MCF 10A (cell line): Measurements from ENCODE around the gene USH1G. TPM values are rescaled to one million over a fixed set of nuclear protein-coding genes. Genes with fewer than 3 reads are reported as not detected.
A peak's percentile ranks its signal among the peaks of the same experiment; 100 is the strongest.

Experiments
- BruUV-seq: library from RNA; stranded (reverse); fragments of 400-500 nt; replicated peaks from 2 replicates; lab custom pipeline; 2021; lab: Mats Ljungman, UMichigan
- CTCF ChIA-PET: fragments of 300-600 bp; sonication (Branson Sonifier 250); formaldehyde crosslinking; extraction: SDS; loops from one replicate; lab custom pipeline; 2021; ENCODE audit warnings: antibody characterized with exemption, inconsistent platforms; lab: Yijun Ruan, JAX
- POLR2A ChIA-PET: fragments of 300-600, 350-650 bp; sonication (Branson Sonifier 250); formaldehyde crosslinking; extraction: SDS; loops from one replicate; lab custom pipeline; 2020; ENCODE audit warnings: antibody characterized with exemption, inconsistent platforms; lab: Yijun Ruan, JAX
- DNase-seq: peaks from one replicate; pipeline ENCODE4 v3.0.0-alpha.2; 2018; ENCODE audit not compliant: unreplicated experiment
- H3K27ac Mint-ChIP-seq: one replicate; pipeline ENCODE4 v1.8.0; 2022; ENCODE audit warnings: mild to moderate bottlenecking, low read depth, mixed read lengths; ENCODE audit not compliant: unreplicated experiment
- H3K27me3 Mint-ChIP-seq: one replicate; pipeline ENCODE4 v1.8.0; 2022; ENCODE audit warnings: mixed read lengths; ENCODE audit not compliant: insufficient read depth, unreplicated experiment
- H3K36me3 Mint-ChIP-seq: one replicate; pipeline ENCODE4 v1.8.0; 2022; ENCODE audit warnings: mild to moderate bottlenecking, moderate library complexity, mixed read lengths; ENCODE audit not compliant: insufficient read depth, unreplicated experiment
- H3K4me1 Mint-ChIP-seq: one replicate; pipeline ENCODE4 v1.8.0; 2022; ENCODE audit warnings: mixed read lengths; ENCODE audit not compliant: insufficient read depth, unreplicated experiment
- H3K4me3 Mint-ChIP-seq: one replicate; pipeline ENCODE4 v1.8.0; 2022; ENCODE audit warnings: mild to moderate bottlenecking, moderate library complexity, mixed read lengths; ENCODE audit not compliant: unreplicated experiment
- H3K9me3 Mint-ChIP-seq: one replicate; pipeline ENCODE4 v1.8.0; 2022; ENCODE audit warnings: mixed read lengths; ENCODE audit not compliant: unreplicated experiment
- CTCF ChIP-seq: fragments of 200-600 bp; IDR thresholded peaks from one replicate; pipeline ENCODE4 v1.8.0; 2022; ENCODE audit warnings: antibody characterized with exemption, mild to moderate bottlenecking; ENCODE audit not compliant: unreplicated experiment
- intact Hi-C: fragments of 100-400 bp; cut with micrococcal nuclease; formaldehyde crosslinking; loops from 2 replicates; pipeline ENCODE4 v1.14.1; 2022
- total RNA-seq: library from RNA; stranded (reverse); gene quantifications from 2 replicates; pipeline ENCODE4 v1.2.3, GENCODE V29; 2022

Gene USH1G
- total RNA-seq, 1 experiment from 2014 or later: not detected

DNA sequence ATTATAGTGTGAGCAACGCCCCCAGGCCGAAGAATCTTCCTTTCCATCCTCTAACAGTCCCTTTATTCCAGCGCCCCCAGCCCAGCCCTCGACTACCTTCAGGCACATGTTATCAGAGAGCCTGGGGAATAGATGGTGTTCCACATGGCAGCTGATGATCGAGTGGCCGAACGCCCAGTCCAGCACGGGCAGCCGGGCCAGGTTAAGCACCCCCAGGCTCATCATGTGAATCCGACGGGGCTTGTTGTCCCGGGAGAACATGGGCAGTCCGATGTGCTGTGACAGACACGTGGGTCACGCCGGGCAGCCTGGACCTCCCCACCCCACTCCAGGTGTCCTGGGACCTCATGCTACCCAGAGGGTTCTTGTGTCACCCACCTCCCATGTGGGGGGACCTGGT lies 43.7 kb downstream of the USH1G start:
- intact Hi-C loops: no loop called here
- CTCF ChIA-PET: no interaction called here
- BruUV-seq: no TSS peak

DNA sequence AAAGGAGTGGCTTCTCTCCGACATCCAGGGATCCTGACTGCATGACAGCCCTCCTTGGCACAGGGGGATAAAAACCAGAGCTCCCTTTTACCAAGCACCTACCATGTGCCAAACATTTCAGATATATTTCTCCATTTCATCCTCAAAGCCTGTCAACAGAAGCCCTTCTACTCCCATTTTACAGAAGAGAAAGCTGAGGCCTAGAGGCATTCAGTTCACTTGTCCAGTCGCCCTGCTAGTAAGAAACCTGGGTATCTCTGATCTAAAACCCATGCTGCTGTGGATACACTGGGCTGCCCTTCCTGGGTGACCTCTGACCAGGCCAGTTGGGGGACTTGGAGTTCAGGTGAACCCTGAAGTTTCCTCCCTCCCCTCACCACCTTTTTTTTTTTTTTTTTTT lies 44.4 kb downstream of the USH1G start:
- H3K4me1 Mint-ChIP-seq: peaks cover 17% of the 10 kb centered on the region
- TF ChIP-seq CTCF: no peak
- CTCF ChIA-PET: interaction anchor here (0.6 to 1.1 kb wide), 2 partner anchors 17 to 79 kb away, joined by 3 to 6 read pairs; no protein-coding TSS in a partner anchor
- no peaks in the 10 kb centered on the region for H3K36me3 Mint-ChIP-seq
- POLR2A ChIA-PET: interaction anchor here (0.6 to 1.6 kb wide), 5 partner anchors 32 to 149 kb away, joined by 3 to 4 read pairs (median 3); no protein-coding TSS in a partner anchor
- H3K4me3 Mint-ChIP-seq: no peak overlapping the region
- no peak overlapping the region for H3K27ac Mint-ChIP-seq
- H3K27me3 Mint-ChIP-seq: no peaks in the 10 kb centered on the region
- BruUV-seq: no TSS peak
- no peak for DNase-seq
- H3K9me3 Mint-ChIP-seq: no peaks in the 10 kb centered on the region
- intact Hi-C loops: no loop called here

More for the DNA sequence above, 43.7 kb downstream of the USH1G start:
- Mint-ChIP-seq H3K36me3 (no peaks in the 10 kb centered on the region), H3K4me1 (peaks cover 12% of the 10 kb centered on the region), H3K27me3 (no peaks in the 10 kb centered on the region), H3K27ac (no peak overlapping the region), H3K9me3 (no peaks in the 10 kb centered on the region), H3K4me3 (no peak overlapping the region)
- no peak for TF ChIP-seq CTCF
- no peak for DNase-seq
- POLR2A ChIA-PET: interaction anchor here (1.1 to 1.6 kb wide), 2 partner anchors 42 to 108 kb away, joined by 3 read pairs; partner anchors contain the start of gene CDR2L

GRCh38 chr17:74877592-74878548 lies 45.2 kb downstream of the USH1G start:
- Mint-ChIP-seq H3K27ac (no peak overlapping the region), H3K36me3 (peaks cover 6% of the 10 kb centered on the region), H3K4me1 (peaks cover 17% of the 10 kb centered on the region), H3K4me3 (no peak overlapping the region), H3K9me3 (no peaks in the 10 kb centered on the region), H3K27me3 (no peaks in the 10 kb centered on the region)
- ChIA-PET POLR2A (interaction anchor here (0.6 to 1.6 kb wide), 6 partner anchors 33 to 232 kb away, joined by 3 to 4 read pairs (median 3); partner anchors contain the start of gene ARMC7), CTCF (interaction anchor here (0.6 to 1.2 kb wide), 4 partner anchors 15 to 84 kb away, joined by 3 to 6 read pairs (median 3); no protein-coding TSS in a partner anchor)
- DNase-seq: peak; percentile 76
- intact Hi-C loops: no loop called here
- no peak for TF ChIP-seq CTCF
- no TSS peak for BruUV-seq

DNA sequence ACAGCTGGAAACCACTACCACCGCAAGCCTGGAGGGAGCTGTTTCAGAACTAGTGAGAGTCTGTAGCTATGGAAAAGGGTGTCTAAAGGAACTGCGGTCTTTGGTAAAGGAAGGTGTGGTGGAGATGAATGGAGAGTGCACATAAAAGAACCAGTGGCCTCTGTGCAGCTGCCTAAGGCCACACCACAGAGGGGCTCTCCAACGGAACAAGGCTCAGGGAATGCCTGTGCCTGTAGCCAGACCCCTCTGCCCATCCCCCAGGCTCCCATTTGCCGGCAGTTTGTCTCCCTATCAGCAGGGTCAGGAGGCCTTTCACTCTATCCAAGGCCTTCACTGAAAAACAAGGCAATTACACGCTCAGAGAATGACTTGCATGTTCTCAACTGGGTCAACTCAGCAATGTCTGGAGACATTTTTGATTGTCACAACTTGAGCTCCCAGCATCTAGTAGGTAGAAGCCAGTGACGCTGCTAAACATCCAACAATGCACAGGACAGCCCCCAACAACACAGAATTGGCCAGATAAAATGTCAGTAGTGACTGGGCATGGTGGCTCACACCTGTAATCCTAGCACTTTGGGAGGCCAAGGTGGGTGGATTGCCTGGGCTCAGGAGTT lies 47.0 kb downstream of the USH1G start:
- H3K4me1 Mint-ChIP-seq: peaks cover 33% of the 10 kb centered on the region
- ChIA-PET CTCF (interaction anchor here (2.8 kb wide), 1 partner anchor 11 kb away, joined by 10 read pairs; no protein-coding TSS in a partner anchor), POLR2A (interaction anchor here (0.6 to 1.8 kb wide), 2 partner anchors 100 to 246 kb away, joined by 3 to 4 read pairs; partner anchors contain the start of gene NAT9)
- no peaks in the 10 kb centered on the region for H3K9me3 Mint-ChIP-seq
- BruUV-seq: no TSS peak
- no peak for DNase-seq
- H3K27me3 Mint-ChIP-seq: no peaks in the 10 kb centered on the region
- no peak overlapping the region for H3K27ac Mint-ChIP-seq
- no peak for TF ChIP-seq CTCF
- intact Hi-C loops: no loop called here
- H3K36me3 Mint-ChIP-seq: peaks cover 15% of the 10 kb centered on the region
- H3K4me3 Mint-ChIP-seq: no peak overlapping the region
